MCF 10A (cell line): ENCODE data around the gene MCTP1. TPM values are rescaled to one million over a fixed set of nuclear protein-coding genes. Genes with fewer than 3 reads are reported as not detected.
A peak's percentile ranks its signal among the peaks of the same experiment; 100 is the strongest.

Experiments used
- BruUV-seq: library from RNA; stranded (reverse); fragments of 400-500 nt; replicated peaks from 2 replicates; lab custom pipeline; 2021; lab: Mats Ljungman, UMichigan
- CTCF ChIA-PET: fragments of 300-600 bp; sonication (Branson Sonifier 250); formaldehyde crosslinking; extraction: SDS; loops from one replicate; lab custom pipeline; 2021; ENCODE audit warnings: antibody characterized with exemption, inconsistent platforms; lab: Yijun Ruan, JAX
- POLR2A ChIA-PET: fragments of 300-600, 350-650 bp; sonication (Branson Sonifier 250); formaldehyde crosslinking; extraction: SDS; loops from one replicate; lab custom pipeline; 2020; ENCODE audit warnings: antibody characterized with exemption, inconsistent platforms; lab: Yijun Ruan, JAX
- DNase-seq: peaks from one replicate; pipeline ENCODE4 v3.0.0-alpha.2; 2018; ENCODE audit not compliant: unreplicated experiment
- H3K27ac Mint-ChIP-seq: one replicate; pipeline ENCODE4 v1.8.0; 2022; ENCODE audit warnings: mild to moderate bottlenecking, low read depth, mixed read lengths; ENCODE audit not compliant: unreplicated experiment
- H3K27me3 Mint-ChIP-seq: one replicate; pipeline ENCODE4 v1.8.0; 2022; ENCODE audit warnings: mixed read lengths; ENCODE audit not compliant: insufficient read depth, unreplicated experiment
- H3K36me3 Mint-ChIP-seq: one replicate; pipeline ENCODE4 v1.8.0; 2022; ENCODE audit warnings: mild to moderate bottlenecking, moderate library complexity, mixed read lengths; ENCODE audit not compliant: insufficient read depth, unreplicated experiment
- H3K4me1 Mint-ChIP-seq: one replicate; pipeline ENCODE4 v1.8.0; 2022; ENCODE audit warnings: mixed read lengths; ENCODE audit not compliant: insufficient read depth, unreplicated experiment
- H3K4me3 Mint-ChIP-seq: one replicate; pipeline ENCODE4 v1.8.0; 2022; ENCODE audit warnings: mild to moderate bottlenecking, moderate library complexity, mixed read lengths; ENCODE audit not compliant: unreplicated experiment
- H3K9me3 Mint-ChIP-seq: one replicate; pipeline ENCODE4 v1.8.0; 2022; ENCODE audit warnings: mixed read lengths; ENCODE audit not compliant: unreplicated experiment
- intact Hi-C: fragments of 100-400 bp; cut with micrococcal nuclease; formaldehyde crosslinking; loops from 2 replicates; pipeline ENCODE4 v1.14.1; 2022
- total RNA-seq: library from RNA; stranded (reverse); gene quantifications from 2 replicates; pipeline ENCODE4 v1.2.3, GENCODE V29; 2022
- TF ChIP-seq, protein P1 (sequence below): fragments of 200-600 bp; IDR thresholded peaks from one replicate; pipeline ENCODE4 v1.8.0; 2022; ENCODE audit warnings: antibody characterized with exemption, mild to moderate bottlenecking; ENCODE audit not compliant: unreplicated experiment

Gene MCTP1
- total RNA-seq, 1 experiment from 2014 or later: 40.3 TPM

DNA sequence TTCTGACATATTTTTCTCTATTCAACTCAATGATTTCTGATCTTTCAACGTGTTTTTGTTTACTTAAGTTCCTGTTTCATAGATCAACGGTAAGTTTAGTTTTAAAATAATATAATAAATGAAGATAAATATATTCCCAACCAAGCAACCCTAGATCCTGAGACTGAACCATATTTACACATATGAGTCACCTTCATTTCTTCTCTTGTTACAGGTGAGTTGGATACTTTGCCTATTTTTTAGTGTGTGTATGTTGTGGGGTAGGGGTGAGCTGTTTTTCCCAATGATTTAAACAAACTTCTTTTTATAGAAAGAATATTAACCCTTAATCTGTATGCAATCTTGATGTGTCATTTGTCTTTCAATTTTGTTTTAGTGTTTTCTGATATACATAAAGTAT, 186.9 kb downstream of the MCTP1 start:
- intact Hi-C loops: no loop called here
- Mint-ChIP-seq H3K4me3 (no peak overlapping the region), H3K27me3 (no peaks in the 10 kb centered on the region), H3K27ac (no peak overlapping the region), H3K4me1 (no peaks in the 10 kb centered on the region), H3K9me3 (peaks cover 7% of the 10 kb centered on the region), H3K36me3 (no peaks in the 10 kb centered on the region)
- TF ChIP-seq, protein P1, sequence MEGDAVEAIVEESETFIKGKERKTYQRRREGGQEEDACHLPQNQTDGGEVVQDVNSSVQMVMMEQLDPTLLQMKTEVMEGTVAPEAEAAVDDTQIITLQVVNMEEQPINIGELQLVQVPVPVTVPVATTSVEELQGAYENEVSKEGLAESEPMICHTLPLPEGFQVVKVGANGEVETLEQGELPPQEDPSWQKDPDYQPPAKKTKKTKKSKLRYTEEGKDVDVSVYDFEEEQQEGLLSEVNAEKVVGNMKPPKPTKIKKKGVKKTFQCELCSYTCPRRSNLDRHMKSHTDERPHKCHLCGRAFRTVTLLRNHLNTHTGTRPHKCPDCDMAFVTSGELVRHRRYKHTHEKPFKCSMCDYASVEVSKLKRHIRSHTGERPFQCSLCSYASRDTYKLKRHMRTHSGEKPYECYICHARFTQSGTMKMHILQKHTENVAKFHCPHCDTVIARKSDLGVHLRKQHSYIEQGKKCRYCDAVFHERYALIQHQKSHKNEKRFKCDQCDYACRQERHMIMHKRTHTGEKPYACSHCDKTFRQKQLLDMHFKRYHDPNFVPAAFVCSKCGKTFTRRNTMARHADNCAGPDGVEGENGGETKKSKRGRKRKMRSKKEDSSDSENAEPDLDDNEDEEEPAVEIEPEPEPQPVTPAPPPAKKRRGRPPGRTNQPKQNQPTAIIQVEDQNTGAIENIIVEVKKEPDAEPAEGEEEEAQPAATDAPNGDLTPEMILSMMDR: no peak
- DNase-seq: no peak
- no TSS peak for BruUV-seq
- CTCF ChIA-PET: no interaction called here
- POLR2A ChIA-PET: no interaction called here

DNA sequence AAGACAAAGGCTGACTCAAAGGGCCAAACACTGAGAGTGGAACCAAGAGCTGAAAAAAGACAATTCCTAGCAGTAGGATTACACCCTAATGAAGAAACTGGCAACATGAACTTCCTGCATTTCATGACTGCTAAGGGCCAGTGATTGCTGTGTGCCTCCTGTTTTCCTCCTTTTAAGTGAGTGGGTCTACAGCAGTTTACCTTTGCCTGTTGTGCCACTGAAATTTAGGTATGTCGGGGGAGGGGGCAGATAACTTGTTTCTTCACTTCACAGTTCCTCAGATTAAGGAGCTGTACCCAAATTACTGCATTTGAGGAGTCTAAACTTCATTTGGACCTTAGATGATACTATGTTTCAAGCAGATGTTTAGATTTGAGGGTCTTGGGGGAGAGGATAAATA, 191.7 kb downstream of the MCTP1 start:
- intact Hi-C loops: no loop called here
- TF ChIP-seq, protein P1: no peak
- POLR2A ChIA-PET: interaction anchor here (0.7 kb wide), 1 partner anchor 9 kb away, joined by 3 read pairs; no protein-coding TSS in a partner anchor
- Mint-ChIP-seq H3K4me3 (no peak overlapping the region), H3K4me1 (no peaks in the 10 kb centered on the region), H3K27me3 (no peaks in the 10 kb centered on the region), H3K27ac (no peak overlapping the region), H3K36me3 (no peaks in the 10 kb centered on the region), H3K9me3 (peaks cover 7% of the 10 kb centered on the region)
- no TSS peak for BruUV-seq
- no peak for DNase-seq
- CTCF ChIA-PET: interaction anchor here (1.1 kb wide), 1 partner anchor 15 kb away, joined by 3 read pairs; no protein-coding TSS in a partner anchor

- Mint-ChIP-seq H3K36me3 (no peaks in the 10 kb centered on the region), H3K4me1 (no peaks in the 10 kb centered on the region), H3K4me3 (no peak overlapping the region), H3K9me3 (peaks cover 7% of the 10 kb centered on the region), H3K27me3 (no peaks in the 10 kb centered on the region), H3K27ac (no peak overlapping the region)
- no peak for DNase-seq
- no TSS peak for BruUV-seq
- CTCF ChIA-PET: no interaction called here
- TF ChIP-seq, protein P1: no peak
- POLR2A ChIA-PET: interaction anchor here (1.3 kb wide), 2 partner anchors 10 kb away, joined by 3 to 4 read pairs; no protein-coding TSS in a partner anchor
- intact Hi-C loops: no loop called here
These were observed 194.1 kb downstream of the MCTP1 start for GRCh38 chr5:95090774-95091173.

DNA sequence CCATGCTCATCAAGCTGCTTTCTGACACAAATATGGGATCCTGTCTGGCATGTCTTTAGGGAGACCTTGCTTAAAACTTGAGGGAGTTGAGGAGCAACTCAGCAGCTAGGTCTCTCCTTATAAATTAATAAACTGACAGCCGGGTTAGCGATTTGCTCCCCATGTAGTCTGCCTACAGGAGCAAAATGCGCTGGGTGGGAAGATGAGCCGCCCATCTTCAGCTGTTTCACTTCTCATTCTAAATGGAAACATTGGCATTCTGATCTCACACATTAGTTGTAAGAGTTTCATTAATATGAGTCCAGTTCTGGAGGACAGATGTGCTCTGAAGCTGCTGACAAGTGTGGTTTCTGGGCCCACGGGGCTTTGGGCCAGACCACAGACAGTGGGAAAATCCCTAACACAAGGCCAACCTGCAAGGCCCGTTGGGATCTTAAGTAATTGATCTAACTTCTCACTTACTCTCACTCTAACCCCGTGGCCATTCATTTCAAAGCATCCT, 197.0 kb downstream of the MCTP1 start:
- ChIA-PET CTCF (interaction anchor here (1.4 kb wide), 1 partner anchor 118 kb away, joined by 3 read pairs; no protein-coding TSS in a partner anchor), POLR2A (no interaction called here)
- Mint-ChIP-seq H3K36me3 (no peaks in the 10 kb centered on the region), H3K4me1 (peaks cover 5% of the 10 kb centered on the region), H3K4me3 (no peak overlapping the region), H3K27me3 (no peaks in the 10 kb centered on the region), H3K9me3 (no peaks in the 10 kb centered on the region), H3K27ac (no peak overlapping the region)
- intact Hi-C loops: no loop called here
- BruUV-seq: no TSS peak
- TF ChIP-seq, protein P1: no peak
- peak; percentile 25 for DNase-seq
